Nucleus accumbens (tissue), 56 donors: ENCODE measurements around the gene ACTL7B.

Experiments
- DNase-seq, 56 donors: peaks; one replicate each; lab custom pipeline; 2025; lab: John Stamatoyannopoulos, UW

The ACTL7B gene

DNA sequence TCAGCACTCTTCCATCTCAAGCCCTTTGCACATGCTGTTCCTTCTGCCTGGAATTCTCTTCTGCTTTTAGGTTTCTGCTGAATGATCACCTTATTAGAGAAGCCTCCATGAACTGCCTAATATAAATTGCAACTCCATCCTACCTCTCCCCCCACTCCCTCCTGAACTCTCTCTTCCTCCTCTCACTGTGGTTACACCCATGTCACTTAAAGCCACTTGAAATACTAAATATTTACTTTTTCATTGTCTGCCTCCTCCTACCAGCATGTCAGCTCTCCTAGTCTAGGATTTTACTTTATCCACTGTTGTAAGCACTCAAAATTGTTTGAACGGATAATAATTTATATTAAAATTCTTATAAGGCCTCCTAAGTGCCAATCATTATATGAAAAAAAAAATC is 43.8 kb downstream of the ACTL7B start:
- DNase-seq, result no peak

DNA sequence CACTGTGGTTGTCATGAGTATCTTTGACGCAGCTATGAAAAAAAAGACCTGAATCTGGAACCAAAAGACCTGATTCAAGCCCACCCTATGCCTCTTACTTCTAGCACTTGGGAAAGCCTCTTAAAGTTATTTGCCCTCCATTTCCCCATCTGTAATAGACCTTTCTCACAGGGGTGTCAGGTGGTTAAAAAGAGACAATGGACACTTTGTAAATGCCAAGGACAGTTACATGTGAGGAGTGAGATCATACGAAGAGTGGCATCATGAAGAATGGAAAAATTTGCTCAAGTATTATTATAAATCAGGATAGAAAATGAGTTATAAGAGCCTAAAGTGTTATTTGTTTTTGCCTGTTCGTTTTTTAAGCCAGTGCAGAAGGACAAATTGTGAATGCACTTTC is 46.5 kb downstream of the ACTL7B start:
- no peak for DNase-seq
